HG03039 (cell line): ENCODE measurements around the gene ACSM4.
"Not testable (repeated sequence)": the region's sequence is repeated elsewhere in the genome, so short reads cannot be mapped to it uniquely, and the experiment has no call there.

Experiments used
- ATAC-seq: cut with Tn5 transposase; IDR thresholded peaks from one replicate; pipeline ENCODE4 v1.9.1; 2021; ENCODE audit warnings: mild to moderate bottlenecking, moderate library complexity; ENCODE audit not compliant: unreplicated experiment

The ACSM4 gene

DNA sequence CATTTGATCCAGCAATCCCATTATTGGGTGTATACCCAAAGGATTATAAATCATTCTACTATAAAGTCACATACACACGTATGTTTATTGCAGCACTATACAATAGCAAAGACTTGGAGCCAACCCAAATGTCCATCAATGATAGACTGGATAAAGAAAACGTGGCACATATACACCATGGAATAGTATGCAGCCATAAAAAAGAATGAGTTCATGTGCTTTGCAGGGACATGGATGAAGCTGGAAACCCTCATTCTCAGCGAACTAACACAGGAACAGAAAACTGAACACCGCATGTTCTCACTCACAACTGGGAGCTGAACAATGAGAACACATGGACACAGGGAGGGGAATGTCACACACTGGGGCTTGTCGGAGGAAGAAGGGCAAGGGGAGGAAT lies 33.9 kb downstream of the ACSM4 start:
- not testable (repeated sequence) for ATAC-seq

GRCh38 chr12:7339675-7340074 lies 35.8 kb downstream of the ACSM4 start:
- no peak for ATAC-seq

- no peak for ATAC-seq
Measured at GRCh38 chr12:7344833-7345606, 41.1 kb downstream of the ACSM4 start.

GRCh38 chr12:7346551-7347225 lies 42.8 kb downstream of the ACSM4 start:
- ATAC-seq, result no peak

- no peak for ATAC-seq
Measured at GRCh38 chr12:7349418-7349817, 45.5 kb downstream of the ACSM4 start.

DNA sequence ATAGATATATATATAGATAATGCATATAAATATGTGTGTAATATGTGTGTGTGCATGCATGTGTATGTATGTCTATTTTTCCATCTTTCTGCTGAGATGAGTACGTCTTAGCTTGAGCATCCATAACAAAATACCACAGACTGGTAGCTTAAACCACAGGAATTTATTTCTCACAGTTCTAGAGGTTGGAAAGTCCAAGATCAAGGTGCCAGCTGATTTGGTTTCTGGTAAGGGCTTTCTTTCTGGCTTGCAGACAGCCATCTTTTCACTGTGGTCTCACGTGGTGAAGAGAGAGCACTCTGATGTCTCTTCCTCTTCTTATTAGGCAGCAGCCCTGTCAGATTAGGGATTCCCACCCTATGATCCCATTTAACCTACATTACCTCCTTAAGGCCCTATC lies 47.3 kb downstream of the ACSM4 start:
- ATAC-seq, result no peak

DNA sequence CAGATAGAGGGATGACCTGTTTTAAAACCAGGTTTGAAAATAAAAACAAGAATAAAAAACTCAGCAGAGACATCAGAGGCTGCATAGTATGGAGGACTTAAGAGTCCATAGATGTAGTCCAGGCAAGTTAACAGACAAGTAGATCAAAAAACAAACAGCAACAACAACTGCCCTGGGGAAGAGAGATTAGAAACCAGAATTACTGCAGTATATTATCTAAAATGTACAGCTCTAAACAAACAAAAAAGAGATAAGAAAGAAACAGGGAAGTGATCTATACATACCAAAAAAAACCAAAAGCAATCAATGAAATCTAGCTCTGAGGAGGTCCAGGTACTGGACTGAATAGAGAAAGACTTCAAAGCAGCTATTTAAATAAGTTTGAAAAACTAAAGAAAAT lies 48.8 kb downstream of the ACSM4 start:
- no peak for ATAC-seq

- no peak for ATAC-seq
Measured at GRCh38 chr12:7354529-7354928, 50.7 kb downstream of the ACSM4 start.

GRCh38 chr12:7361265-7361664 lies 57.4 kb downstream of the ACSM4 start:
- no peak for ATAC-seq

- no peak for ATAC-seq
Measured at GRCh38 chr12:7362734-7363133, 58.9 kb downstream of the ACSM4 start.

DNA sequence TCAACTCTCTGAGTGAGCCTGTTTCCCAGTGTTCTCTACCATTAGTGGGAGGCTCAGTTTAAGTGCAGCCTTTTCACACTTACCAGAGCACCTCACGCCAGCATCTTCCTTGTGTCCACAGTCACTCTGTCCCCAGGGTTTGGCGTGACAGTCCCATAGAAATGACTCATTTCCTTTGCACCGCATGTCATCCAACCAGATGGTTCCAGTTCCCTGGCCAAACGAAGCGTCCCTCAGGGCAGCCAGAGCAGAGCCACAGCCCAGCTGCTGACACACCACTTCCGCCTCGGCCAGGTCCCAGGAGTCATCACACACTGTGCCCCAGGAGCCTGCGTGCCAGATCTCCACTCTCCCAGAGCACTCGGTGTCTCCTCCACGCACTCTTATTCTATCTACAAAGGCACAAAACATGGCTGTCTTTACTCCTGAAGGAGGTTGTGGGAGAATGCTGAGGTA lies 65.4 kb downstream of the ACSM4 start:
- peak; percentile 67 for ATAC-seq

DNA sequence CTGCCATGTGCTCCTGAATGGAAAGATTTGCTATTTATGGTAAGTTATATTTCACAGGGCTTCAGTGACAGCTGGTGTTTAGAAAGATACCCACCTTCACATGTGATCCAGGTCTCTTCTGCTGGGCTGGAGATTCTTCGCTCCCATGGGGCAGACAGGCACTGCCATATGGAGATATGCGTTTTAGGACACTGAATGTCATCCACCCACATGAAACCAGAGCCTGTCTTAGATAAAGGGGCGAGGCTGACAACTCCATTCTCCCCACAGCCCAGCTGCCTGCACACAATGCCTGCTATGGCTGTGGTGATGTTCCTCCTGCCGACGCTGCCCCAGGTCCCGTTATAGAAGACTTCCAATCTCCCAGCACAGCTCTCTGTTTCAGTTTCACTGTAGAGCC lies 69.4 kb downstream of the ACSM4 start:
- no peak for ATAC-seq

DNA sequence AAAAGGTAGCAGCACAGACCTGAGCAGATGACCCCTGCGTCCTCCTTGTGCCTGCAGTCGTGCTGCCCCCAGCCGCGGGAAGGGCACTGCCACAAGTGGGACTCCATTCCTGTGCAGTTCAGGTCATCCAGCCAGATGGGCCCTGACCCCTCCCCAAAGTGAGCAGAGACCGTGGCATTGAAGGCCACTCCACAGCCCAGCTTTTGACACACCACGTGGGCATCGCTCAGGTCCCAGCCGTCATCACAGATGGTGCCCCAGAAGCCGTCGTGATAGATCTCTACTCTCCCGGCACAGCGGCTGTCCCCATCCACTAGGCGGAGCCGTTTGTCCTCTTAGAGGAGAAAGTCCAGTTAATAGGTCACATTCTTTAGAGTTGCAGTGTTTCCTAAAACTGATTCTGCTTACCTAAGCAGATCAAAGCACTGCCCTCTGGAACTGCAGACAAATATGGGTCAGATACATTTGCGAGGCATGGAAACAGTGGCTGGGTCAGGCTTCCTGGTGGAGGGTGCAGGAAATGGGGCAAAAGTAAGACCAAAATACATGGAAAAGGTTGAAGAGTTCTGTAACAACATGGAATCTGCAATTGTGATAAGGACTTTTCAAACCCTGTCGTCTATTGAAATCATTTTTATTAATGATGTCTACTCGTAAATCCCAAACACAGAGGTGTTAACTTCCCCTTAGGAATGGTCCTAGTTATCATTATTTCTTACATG lies 70.7 kb downstream of the ACSM4 start:
- ATAC-seq, result no peak

DNA sequence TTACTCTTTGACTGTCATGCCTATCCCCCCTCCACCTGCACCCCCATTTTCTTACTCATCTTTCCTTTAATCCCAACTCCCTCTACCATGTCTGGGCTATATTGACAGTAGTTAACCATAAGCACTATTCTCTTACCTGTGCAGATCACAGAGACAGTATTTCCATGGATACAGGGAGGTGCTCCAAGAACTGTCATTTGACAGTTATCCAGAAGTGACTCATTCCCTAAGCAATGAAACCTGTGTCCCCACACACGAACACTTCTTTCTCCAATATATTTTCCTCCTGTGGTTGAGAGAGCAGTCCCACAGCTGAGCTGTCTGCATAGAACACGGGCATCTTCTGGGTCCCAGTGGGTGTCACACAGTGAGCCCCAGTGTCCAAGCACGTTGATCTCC lies 71.3 kb downstream of the ACSM4 start:
- no peak for ATAC-seq

GRCh38 chr12:7376196-7376595 lies 72.3 kb downstream of the ACSM4 start:
- no peak for ATAC-seq
